ENCODE data around the gene PTPMT1. TPM values are rescaled to one million over a fixed set of nuclear protein-coding genes. Genes with fewer than 3 reads are reported as not detected.
"Not testable (repeated sequence)": the region's sequence is repeated elsewhere in the genome, so short reads cannot be mapped to it uniquely, and the experiment has no call there.

Gene PTPMT1
- total and polyA plus RNA-seq, 12 donors = 16.9 to 66.9 (median 22.4) TPM

- Histone ChIP-seq H3K4me3 (no peak overlapping the region), H3K36me3 (peaks cover 0 to 21% (median 0%) of the 10 kb centered on the region in 9 donors), H3K27me3 (no peaks in the 10 kb centered on the region), H3K9me3 (no peaks in the 10 kb centered on the region), H3K4me1 (peaks cover 17 to 84% (median 60%) of the 10 kb centered on the region in 9 donors), H3K27ac (no peak overlapping the region)
- 89 to 92% methylated on average over 6 of the region's 6 CpGs for WGBS, 2 donors
- intact Hi-C loops (cut with DNase I) = no loop called here
- no peak for DNase-seq
- TF ChIP-seq CTCF (IDR thresholded peaks at IDR 0.05) = no peak
- ATAC-seq = no peak
Observed at GRCh38 chr11:47527186-47527585, 38.2 kb upstream of the PTPMT1 start.

- H3K27ac ChIP-seq = no peak overlapping the region
- no peak overlapping the region for H3K4me3 ChIP-seq
- no peaks in the 10 kb centered on the region for H3K9me3 ChIP-seq
- DNase-seq (no peak), ATAC-seq (no peak)
- TF ChIP-seq CTCF (IDR thresholded peaks at IDR 0.05) = no peak
- H3K4me1 ChIP-seq = peaks cover 7 to 84% (median 60%) of the 10 kb centered on the region in 9 donors
- H3K36me3 ChIP-seq = peaks cover 0 to 21% (median 0%) of the 10 kb centered on the region in 9 donors
- intact Hi-C loops (cut with DNase I) = loop anchor here in 1 of 10 donors (10.0 kb wide), 1 partner anchor 45 kb away; no protein-coding TSS in a partner anchor
- H3K27me3 ChIP-seq = no peaks in the 10 kb centered on the region
- WGBS, 2 donors = 95% methylated on average over 4 of the region's 4 CpGs
Observed at GRCh38 chr11:47529951-47530350, 35.4 kb upstream of the PTPMT1 start.

- whole genome bisulfite sequencing, 2 donors = 85 to 88% methylated on average over 9 of the region's 9 CpGs
- not testable (repeated sequence) for H3K9me3 ChIP-seq, DNase-seq, H3K27me3 ChIP-seq, H3K27ac ChIP-seq, H3K4me3 ChIP-seq, ATAC-seq
- Histone ChIP-seq H3K36me3 (peaks cover 0 to 28% (median 0%) of the 10 kb centered on the region in 9 donors), H3K4me1 (peaks cover 4 to 82% (median 56%) of the 10 kb centered on the region in 9 donors)
- intact Hi-C loops (cut with DNase I) = loop anchor here in 1 of 10 donors (10.0 kb wide), 1 partner anchor 46 kb away; no protein-coding TSS in a partner anchor
Observed at GRCh38 chr11:47530721-47531120, 34.7 kb upstream of the PTPMT1 start.

DNA sequence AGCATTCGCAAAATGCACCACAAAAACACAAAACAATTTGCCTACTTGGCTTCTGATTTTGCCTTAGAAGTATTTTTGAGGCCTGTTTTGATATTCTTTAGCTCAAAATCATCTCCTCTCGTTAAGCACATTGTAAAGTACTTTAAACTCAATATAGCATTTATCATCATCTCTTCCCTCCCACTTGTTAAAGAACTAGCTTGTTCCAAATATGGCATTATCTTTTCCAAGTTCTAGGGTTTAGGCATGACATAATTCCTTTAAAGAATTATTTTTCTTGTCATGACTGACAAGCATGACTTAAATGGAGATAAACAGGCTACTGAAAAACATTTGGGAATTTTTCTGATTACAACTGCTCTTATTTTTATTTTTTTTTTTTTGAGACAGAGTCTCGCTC, 33.7 kb upstream of the PTPMT1 start:
- no peaks in the 10 kb centered on the region for H3K27me3 ChIP-seq
- DNase-seq = no peak
- H3K36me3 ChIP-seq = peaks cover 0 to 37% (median 0%) of the 10 kb centered on the region in 9 donors
- intact Hi-C loops (cut with DNase I) = loop anchor here in 1 of 10 donors (10.0 kb wide), 1 partner anchor 47 kb away; no protein-coding TSS in a partner anchor
- no peak overlapping the region for H3K4me3 ChIP-seq
- peak overlapping the region in 1 of 10 donors; percentile 37 for H3K27ac ChIP-seq
- ATAC-seq = no peak
- H3K4me1 ChIP-seq = peaks cover 4 to 82% (median 56%) of the 10 kb centered on the region in 9 donors
- 63 to 65% methylated on average over 3 of the region's 3 CpGs for WGBS, 2 donors
- no peak for TF ChIP-seq CTCF (IDR thresholded peaks at IDR 0.05)
- H3K9me3 ChIP-seq = no peaks in the 10 kb centered on the region

DNA sequence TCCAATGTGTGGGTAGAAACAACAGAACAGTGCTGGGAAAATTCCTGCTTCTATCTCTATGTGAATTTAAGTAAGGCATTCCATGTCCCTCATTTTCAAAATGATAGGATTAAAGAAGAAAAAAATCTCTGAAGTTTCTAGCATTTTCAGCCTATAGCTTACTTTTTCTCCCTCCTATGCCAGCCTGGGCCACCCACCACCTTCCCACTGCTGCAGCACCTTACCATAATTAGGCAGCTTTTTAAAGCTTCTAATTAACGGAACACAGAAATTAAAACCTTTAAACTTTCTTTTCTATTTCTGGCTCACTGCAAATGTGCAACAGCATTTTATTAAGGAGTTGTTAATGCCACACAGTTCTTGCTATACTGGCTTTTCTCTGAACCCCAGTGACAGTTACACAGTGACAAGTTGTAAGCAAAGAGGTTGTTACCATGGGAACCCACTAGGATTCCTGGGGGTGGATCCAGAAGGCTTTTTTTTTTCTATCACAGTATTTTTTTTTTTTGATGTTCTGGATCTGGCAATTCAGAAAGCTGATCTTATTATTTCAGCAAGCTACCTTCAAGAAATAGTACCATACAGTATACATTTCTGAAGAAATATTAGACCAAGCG, 32.7 kb upstream of the PTPMT1 start:
- DNase-seq (no peak), ATAC-seq (peak in 2 of 8 donors; percentile 47 to 51)
- no peak for TF ChIP-seq CTCF (IDR thresholded peaks at IDR 0.05)
- 75 to 87% methylated on average over 2 of the region's 2 CpGs for WGBS, 2 donors
- intact Hi-C loops (cut with DNase I) = loop anchor here in 1 of 10 donors (10.0 kb wide), 1 partner anchor 48 kb away; no protein-coding TSS in a partner anchor
- peaks cover 0 to 37% (median 0%) of the 10 kb centered on the region in 9 donors for H3K36me3 ChIP-seq
- H3K4me1 ChIP-seq = peaks cover 4 to 85% (median 67%) of the 10 kb centered on the region in 9 donors
- no peaks in the 10 kb centered on the region for H3K27me3 ChIP-seq
- no peaks in the 10 kb centered on the region for H3K9me3 ChIP-seq
- H3K4me3 ChIP-seq = no peak overlapping the region
- H3K27ac ChIP-seq = peak overlapping the region in 1 of 10 donors; percentile 37
